ENCODE results near the gene COLGALT1.

Gene COLGALT1

GRCh38 chr19:17625043-17625442 lies 69.6 kb downstream of the COLGALT1 start:
- DNase-seq: no peak

DNA sequence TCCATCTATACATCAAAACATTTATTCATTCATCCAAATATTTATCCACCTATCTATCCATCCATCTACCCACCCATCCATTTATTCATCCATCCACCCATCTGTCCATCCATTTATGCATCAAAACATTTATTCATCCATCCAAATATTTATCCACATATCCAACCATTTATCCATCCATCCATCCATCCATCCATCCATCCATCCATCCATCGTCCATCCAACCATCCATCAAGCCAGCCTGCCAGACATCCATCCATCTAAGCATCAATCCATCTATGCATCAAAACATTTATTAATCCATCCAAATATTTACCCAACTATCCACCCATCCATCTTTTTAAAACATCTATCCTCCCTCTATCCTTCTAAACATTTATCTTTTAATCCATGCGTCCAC lies 70.5 kb downstream of the COLGALT1 start:
- no peak for DNase-seq

DNA sequence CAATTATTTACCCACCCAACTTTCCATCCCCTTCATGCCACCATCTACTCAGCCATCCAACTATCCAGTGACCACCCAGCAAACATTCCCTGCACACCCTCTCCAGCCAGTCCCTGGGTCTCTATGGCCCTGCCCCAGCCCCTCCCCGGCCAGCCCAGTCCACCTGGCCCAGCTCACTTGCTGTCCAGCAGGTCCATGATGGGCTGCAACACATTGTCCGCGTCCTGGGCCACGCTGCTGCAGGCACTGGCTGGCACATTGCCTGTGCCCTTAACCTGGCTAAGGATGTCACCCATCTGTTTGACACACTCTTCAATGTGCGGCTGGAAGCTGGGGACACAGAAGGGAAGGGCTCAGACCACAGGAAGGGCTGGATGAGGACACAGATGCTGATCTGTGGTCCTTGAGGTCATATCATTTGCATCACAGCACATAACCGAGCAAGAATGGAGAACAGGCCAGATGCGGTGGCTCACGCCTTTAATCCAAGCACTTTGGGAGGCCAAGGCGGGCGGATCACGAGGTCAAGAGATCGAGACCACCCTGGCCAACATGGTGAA lies 71.1 kb downstream of the COLGALT1 start:
- no peak for DNase-seq

DNA sequence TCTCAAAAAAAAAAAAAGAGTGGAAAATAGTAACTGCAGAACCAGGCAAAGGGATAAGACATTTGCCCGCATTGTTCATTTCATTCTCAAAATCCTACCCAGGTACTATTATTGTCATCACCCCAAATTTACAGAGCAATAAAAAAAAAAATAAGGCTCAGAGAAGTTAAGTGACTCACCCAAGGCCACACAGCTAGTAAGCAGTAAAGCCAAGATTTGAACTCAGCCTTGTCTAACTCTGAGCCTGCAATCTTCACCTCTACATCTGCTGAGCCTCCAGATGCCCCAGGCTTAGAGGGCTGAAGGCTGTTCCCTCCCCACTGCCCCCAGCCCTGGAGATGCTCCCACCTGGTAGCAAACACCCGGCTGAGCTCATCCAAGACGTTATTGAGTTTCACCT lies 71.7 kb downstream of the COLGALT1 start:
- no peak for DNase-seq

- no peak for DNase-seq
Observed at GRCh38 chr19:17627921-17628320, 72.5 kb downstream of the COLGALT1 start.

DNA sequence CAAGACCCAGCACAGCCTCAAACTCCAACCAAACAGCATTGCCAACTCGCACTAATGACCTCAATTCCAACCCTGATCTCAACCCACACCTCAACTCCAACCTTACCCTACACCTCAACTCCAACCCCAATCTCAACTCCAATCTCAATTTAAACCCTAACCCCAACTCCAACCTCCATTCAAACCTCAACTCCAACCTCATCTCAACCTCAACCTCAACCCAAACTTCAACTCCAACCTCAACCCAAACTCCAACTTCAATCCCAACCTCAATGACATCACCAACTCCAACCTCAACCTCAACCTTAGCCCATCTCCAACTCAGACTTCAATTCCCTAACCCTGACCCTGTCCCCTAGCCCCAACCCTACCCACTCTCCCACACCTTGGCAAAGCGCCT lies 74.3 kb downstream of the COLGALT1 start:
- no peak for DNase-seq

DNA sequence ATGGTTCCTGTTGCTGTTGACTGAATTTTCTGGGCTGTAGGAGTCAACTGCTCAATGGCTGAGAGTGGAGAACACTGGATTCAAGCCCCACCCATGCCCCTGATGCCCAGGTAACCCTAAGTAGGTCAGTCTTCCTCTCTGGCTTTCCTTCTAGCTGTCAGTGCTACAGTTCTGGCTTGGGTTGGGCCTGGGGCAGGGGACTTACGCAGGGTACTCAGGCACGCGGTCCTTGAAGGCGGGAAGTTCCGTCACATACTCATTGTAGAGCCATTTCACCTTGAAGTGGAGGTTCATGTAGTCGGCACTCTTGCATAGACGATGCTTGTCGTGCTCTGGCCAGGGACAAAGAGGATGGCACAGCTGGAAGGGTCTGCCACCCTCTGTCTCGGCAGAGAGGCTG lies 77.1 kb downstream of the COLGALT1 start:
- no peak for DNase-seq

All from NCI-H446 (cell line).